IMR-90 (cell line): Measurements from ENCODE around the gene ALDH1A1. TPM values are rescaled to one million over a fixed set of nuclear protein-coding genes. Genes with fewer than 3 reads are reported as not detected.

Experiments
- ATAC-seq: fragments of 200-7000 bp; cut with Tn5 transposase; 2 replicates; pipeline ENCODE4 v1.9.1; 2020; ENCODE audit warnings: low read depth, mild to moderate bottlenecking, moderate library complexity
- BruUV-seq: library from RNA; stranded (reverse); fragments of 400-500 nt; replicated peaks from 2 replicates; lab custom pipeline; 2021; lab: Mats Ljungman, UMichigan
- CTCF ChIA-PET: fragments of 300-600 bp; formaldehyde crosslinking; extraction: SDS; loops from one replicate; lab custom pipeline; 2021; ENCODE audit warnings: antibody characterized with exemption; lab: Yijun Ruan, JAX
- POLR2A ChIA-PET: fragments of 300-600 bp; sonication (Branson Sonifier 250); formaldehyde crosslinking; loops from one replicate; lab custom pipeline; 2022; ENCODE audit warnings: antibody characterized with exemption; ENCODE audit not compliant: unreplicated experiment; lab: Charles Lee
- DNase-seq: peaks from one replicate; pipeline ENCODE4 v3.0.0; 2013
- H2AFZ ChIP-seq: replicated peaks from 2 replicates; pipeline ENCODE3; 2013; ENCODE audit warnings: low read length, mild to moderate bottlenecking; ENCODE audit not compliant: poor library complexity
- H2AK5ac ChIP-seq: 2 replicates; pipeline ENCODE4 v1.6.1; 2013; ENCODE audit warnings: low read depth, low read length, inconsistent platforms
- H2AK9ac ChIP-seq: replicated peaks from 2 replicates; pipeline ENCODE3; 2013; ENCODE audit warnings: mild to moderate bottlenecking, low read depth, low read length, moderate library complexity; ENCODE audit not compliant: poor library complexity
- H2BK120ac ChIP-seq: 2 replicates; pipeline ENCODE4 v1.6.1; 2013; ENCODE audit warnings: low read depth, low read length, inconsistent platforms
- H2BK15ac ChIP-seq: 3 replicates; pipeline ENCODE4 v1.6.1; 2013; ENCODE audit warnings: low read depth, low read length, inconsistent platforms
- H2BK20ac ChIP-seq: 2 replicates; pipeline ENCODE4 v1.6.1; 2013; ENCODE audit warnings: low read depth, mild to moderate bottlenecking, inconsistent platforms, low read length, moderate library complexity
- H2BK5ac ChIP-seq: 2 replicates; pipeline ENCODE4 v1.6.1; 2013; ENCODE audit warnings: mild to moderate bottlenecking, low read depth, low read length, inconsistent platforms; ENCODE audit not compliant: poor library complexity, severe bottlenecking
- H3K14ac ChIP-seq: replicated peaks from 2 replicates; pipeline ENCODE4 v1.6.1; 2013; ENCODE audit warnings: low read depth, low read length, inconsistent platforms
- H3K18ac ChIP-seq: 2 replicates; pipeline ENCODE4 v1.6.1; 2013; ENCODE audit warnings: low read depth, low read length, control low read depth
- H3K23ac ChIP-seq: 2 replicates; pipeline ENCODE4 v1.6.1; 2013; ENCODE audit warnings: low read depth, low read length, inconsistent platforms
- H3K27ac ChIP-seq: 2 replicates; pipeline ENCODE4 v1.5.1; 2013; ENCODE audit warnings: mild to moderate bottlenecking, control low read depth, low read length; ENCODE audit not compliant: insufficient read depth
- H3K27me3 ChIP-seq: 2 replicates; pipeline ENCODE4 v1.6.1; 2013; ENCODE audit warnings: low read length; ENCODE audit not compliant: control insufficient read depth, insufficient read depth
- H3K36me3 ChIP-seq: 2 replicates; pipeline ENCODE4 v1.6.1; 2013; ENCODE audit warnings: low read length, mixed read lengths; ENCODE audit not compliant: control insufficient read depth, insufficient read depth
- H3K4ac ChIP-seq: 2 replicates; pipeline ENCODE4 v1.6.1; 2013; ENCODE audit warnings: low read depth, low read length, inconsistent platforms
- H3K4me1 ChIP-seq: 2 replicates; pipeline ENCODE4 v1.6.1; 2013; ENCODE audit warnings: low read length, mixed read lengths; ENCODE audit not compliant: control insufficient read depth, insufficient read depth
- H3K4me2 ChIP-seq: 2 replicates; pipeline ENCODE4 v1.6.1; 2013; ENCODE audit warnings: low read depth, mild to moderate bottlenecking, control low read depth, low read length, moderate library complexity
- H3K4me3 ChIP-seq: 2 replicates; pipeline ENCODE4 v1.5.1; 2013; ENCODE audit warnings: low read depth, mild to moderate bottlenecking, control low read depth, low read length, moderate library complexity; ENCODE audit not compliant: insufficient read depth
- H3K56ac ChIP-seq: 2 replicates; pipeline ENCODE4 v1.6.1; 2013; ENCODE audit warnings: low read length, inconsistent platforms; ENCODE audit not compliant: insufficient read depth; ENCODE audit errors: extremely low read depth
- H3K79me1 ChIP-seq, 2 experiments: 2 replicates each; pipeline ENCODE4 v1.6.1; 2013; ENCODE audit warnings: low read length in 2 of 2, inconsistent platforms in 1 of 2, low read depth in 1 of 2
- H3K9ac ChIP-seq: 2 replicates; pipeline ENCODE4 v1.6.1; 2013; ENCODE audit warnings: low read depth, low read length, control low read depth
- H3K9me1 ChIP-seq: 2 replicates; pipeline ENCODE4 v1.6.1; 2013; ENCODE audit warnings: low read length, inconsistent platforms; ENCODE audit not compliant: insufficient read depth
- H3K9me3 ChIP-seq: 2 replicates; pipeline ENCODE4 v1.6.1; 2013; ENCODE audit warnings: low read length; ENCODE audit not compliant: control insufficient read depth, insufficient read depth
- H4K20me1 ChIP-seq: 2 replicates; pipeline ENCODE4 v1.6.1; 2013; ENCODE audit warnings: low read length, inconsistent platforms; ENCODE audit not compliant: insufficient read depth
- H4K5ac ChIP-seq: 2 replicates; pipeline ENCODE4 v1.6.1; 2013; ENCODE audit warnings: mild to moderate bottlenecking, low read depth, low read length, control low read depth
- H4K8ac ChIP-seq, 2 experiments: 2 replicates each; pipeline ENCODE4 v1.6.1; 2013; ENCODE audit warnings: low read depth in 2 of 2, low read length in 2 of 2, control low read depth in 1 of 2, inconsistent platforms in 1 of 2
- H4K91ac ChIP-seq: 2 replicates; pipeline ENCODE4 v1.6.1; 2013; ENCODE audit warnings: low read depth, low read length, inconsistent platforms; ENCODE audit not compliant: insufficient read depth
- BHLHE40 ChIP-seq: fragments of 150-350 bp; IDR thresholded peaks from 2 replicates; pipeline ENCODE4 v1.6.1; 2016; ENCODE audit warnings: mild to moderate bottlenecking, low read depth, low read length
- CEBPB ChIP-seq: IDR thresholded peaks from 2 replicates; pipeline ENCODE4 v1.6.1; 2012; ENCODE audit warnings: low read depth, low read length, improper control_type of control experiment
- CHD1 ChIP-seq: IDR thresholded peaks from 2 replicates; pipeline ENCODE4 v1.6.1; 2012; ENCODE audit warnings: low read depth, low read length, improper control_type of control experiment
- FOS ChIP-seq: fragments of 150-350 bp; IDR thresholded peaks from 2 replicates; pipeline ENCODE4 v1.6.1; 2016; ENCODE audit warnings: low read depth, low read length
- MXI1 ChIP-seq: IDR thresholded peaks from 2 replicates; pipeline ENCODE4 v1.6.1; 2012; ENCODE audit warnings: low read depth, mild to moderate bottlenecking, low read length, moderate library complexity, borderline replicate concordance
- NFE2L2 ChIP-seq: fragments of 150-350 bp; IDR thresholded peaks from 2 replicates; pipeline ENCODE4 v1.6.1; 2016; ENCODE audit warnings: low read depth, mild to moderate bottlenecking, low read length
- RFX5 ChIP-seq: IDR thresholded peaks from 2 replicates; pipeline ENCODE4 v1.8.0; 2012; ENCODE audit warnings: low read depth, mild to moderate bottlenecking, low read length, moderate library complexity
- SMC3 ChIP-seq: fragments of 150-350 bp; IDR thresholded peaks from 2 replicates; pipeline ENCODE4 v1.6.1; 2016; ENCODE audit warnings: low read depth, mild to moderate bottlenecking, antibody characterized with exemption, low read length, moderate library complexity
- WGBS, 2 experiments: methylation state at CpG; one replicate each; pipeline versions ENCODE4 v1.1.5 to v1.1.7; 2013; ENCODE audit warnings: missing lambda C conversion rate in 2 of 2; ENCODE audit not compliant: insufficient read length in 1 of 2; ENCODE audit errors: extremely low coverage in 2 of 2; 5-methylcytosine and 5-hydroxymethylcytosine counted together
- dilution Hi-C: fragments of 300-500 bp; cut with HindIII; formaldehyde crosslinking; loops from one replicate; pipeline ENCODE4 v1.14.3; 2018; ENCODE audit warnings: low sequenced_read_pairs; ENCODE audit not compliant: unreplicated experiment
- in situ Hi-C: fragments of 300-500 bp; cut with MboI; formaldehyde crosslinking; loops from 3 replicates; pipeline ENCODE4 v1.14.3; 2019; ENCODE audit warnings: low sequenced_read_pairs, inconsistent platforms, mixed read lengths
- intact Hi-C: fragments of 100-400 bp; cut with micrococcal nuclease; formaldehyde crosslinking; loops from 2 replicates; pipeline ENCODE4 v1.10.0; 2022
- polyA plus RNA-seq, 3 experiments: library from polyadenylated mRNA; depleted of rRNA; stranded (reverse); fragments of >200 nt; gene quantifications; 2 replicates each; pipeline ENCODE4 v1.2.3, GENCODE V29; 2012; ENCODE audit warnings: low replicate concordance in 1 of 3
- total RNA-seq: library from RNA; depleted of rRNA; stranded (reverse); fragments of >200 nt; gene quantifications from 2 replicates; pipeline ENCODE4 v1.2.3, GENCODE V29; 2012
- TF ChIP-seq, protein P1 (sequence below): fragments of 150-350 bp; IDR thresholded peaks from 2 replicates; pipeline ENCODE4 v1.6.1; 2017; ENCODE audit warnings: mild to moderate bottlenecking, antibody characterized with exemption, low read length, low read depth
- TF ChIP-seq, protein P2 (sequence below): fragments of 150-350 bp; IDR thresholded peaks from 2 replicates; pipeline ENCODE4 v1.6.1; 2016; ENCODE audit warnings: low read depth, mild to moderate bottlenecking, low read length, moderate library complexity, borderline replicate concordance

ALDH1A1 gene
- total and polyA plus RNA-seq, 2 of the 4 experiments (the other 2 are of a cell fraction): not detected

GRCh38 chr9:72983512-72984225, 30.8 kb upstream of the ALDH1A1 start:
- H3K9ac ChIP-seq: no peak overlapping the region
- BruUV-seq: no TSS peak
- dilution Hi-C loops (no loop called here), intact Hi-C loops (loop anchor here (10.0 kb wide), 1 partner anchor 749 kb away; no protein-coding TSS in a partner anchor), in situ Hi-C loops (no loop called here)
- no peak overlapping the region for H3K56ac ChIP-seq
- H3K36me3 ChIP-seq: no peaks in the 10 kb centered on the region
- H3K18ac ChIP-seq: no peak overlapping the region
- no peak overlapping the region for H2AFZ ChIP-seq
- ChIA-PET CTCF (interaction anchor here (1.2 kb wide), 1 partner anchor 15 kb away, joined by 4 read pairs; no protein-coding TSS in a partner anchor), POLR2A (interaction anchor here (0.5 kb wide), 1 partner anchor 18 kb away, joined by 6 read pairs; no protein-coding TSS in a partner anchor)
- TF ChIP-seq NFE2L2: no peak
- TF ChIP-seq, protein P1, sequence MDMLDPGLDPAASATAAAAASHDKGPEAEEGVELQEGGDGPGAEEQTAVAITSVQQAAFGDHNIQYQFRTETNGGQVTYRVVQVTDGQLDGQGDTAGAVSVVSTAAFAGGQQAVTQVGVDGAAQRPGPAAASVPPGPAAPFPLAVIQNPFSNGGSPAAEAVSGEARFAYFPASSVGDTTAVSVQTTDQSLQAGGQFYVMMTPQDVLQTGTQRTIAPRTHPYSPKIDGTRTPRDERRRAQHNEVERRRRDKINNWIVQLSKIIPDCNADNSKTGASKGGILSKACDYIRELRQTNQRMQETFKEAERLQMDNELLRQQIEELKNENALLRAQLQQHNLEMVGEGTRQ: no peak
- no peak for TF ChIP-seq BHLHE40
- no peak for TF ChIP-seq CEBPB
- TF ChIP-seq, protein P2, sequence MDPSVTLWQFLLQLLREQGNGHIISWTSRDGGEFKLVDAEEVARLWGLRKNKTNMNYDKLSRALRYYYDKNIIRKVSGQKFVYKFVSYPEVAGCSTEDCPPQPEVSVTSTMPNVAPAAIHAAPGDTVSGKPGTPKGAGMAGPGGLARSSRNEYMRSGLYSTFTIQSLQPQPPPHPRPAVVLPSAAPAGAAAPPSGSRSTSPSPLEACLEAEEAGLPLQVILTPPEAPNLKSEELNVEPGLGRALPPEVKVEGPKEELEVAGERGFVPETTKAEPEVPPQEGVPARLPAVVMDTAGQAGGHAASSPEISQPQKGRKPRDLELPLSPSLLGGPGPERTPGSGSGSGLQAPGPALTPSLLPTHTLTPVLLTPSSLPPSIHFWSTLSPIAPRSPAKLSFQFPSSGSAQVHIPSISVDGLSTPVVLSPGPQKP: no peak
- no peak for TF ChIP-seq MXI1
- TF ChIP-seq CHD1: no peak
- TF ChIP-seq FOS: no peak
- TF ChIP-seq RFX5: no peak
- TF ChIP-seq SMC3: no peak
- no peak overlapping the region for H3K23ac ChIP-seq
- H2BK15ac ChIP-seq: no peak overlapping the region
- H4K91ac ChIP-seq: no peak overlapping the region
- H4K8ac ChIP-seq: no peak overlapping the region
- no peak overlapping the region for H2AK5ac ChIP-seq
- H2BK120ac ChIP-seq: no peak overlapping the region
- H3K9me1 ChIP-seq: no peaks in the 10 kb centered on the region
- H3K79me1 ChIP-seq: no peaks in the 10 kb centered on the region
- H3K4ac ChIP-seq: no peak overlapping the region
- no peaks in the 10 kb centered on the region for H3K9me3 ChIP-seq
- H3K27me3 ChIP-seq: no peaks in the 10 kb centered on the region
- H3K4me2 ChIP-seq: no peak overlapping the region
- H2AK9ac ChIP-seq: no peak overlapping the region
- H2BK5ac ChIP-seq: no peak overlapping the region
- ATAC-seq (no peak), DNase-seq (no peak)
- H3K4me1 ChIP-seq: no peaks in the 10 kb centered on the region
- H4K5ac ChIP-seq: no peak overlapping the region
- H3K14ac ChIP-seq: no peak overlapping the region
- H2BK20ac ChIP-seq: no peak overlapping the region
- no peaks in the 10 kb centered on the region for H4K20me1 ChIP-seq
- H3K27ac ChIP-seq: no peak overlapping the region
- WGBS, 2 experiments: no CpG with 5 or more reads among the region's 5 CpGs
- H3K4me3 ChIP-seq: no peak overlapping the region
